ENCODE measurements around the gene PRDM16. TPM values are rescaled to one million over a fixed set of nuclear protein-coding genes. Genes with fewer than 3 reads are reported as not detected.

Gene PRDM16
- total and polyA plus RNA-seq, 2 experiments from 2014 or later: 41.8 to 55.8 TPM

DNA sequence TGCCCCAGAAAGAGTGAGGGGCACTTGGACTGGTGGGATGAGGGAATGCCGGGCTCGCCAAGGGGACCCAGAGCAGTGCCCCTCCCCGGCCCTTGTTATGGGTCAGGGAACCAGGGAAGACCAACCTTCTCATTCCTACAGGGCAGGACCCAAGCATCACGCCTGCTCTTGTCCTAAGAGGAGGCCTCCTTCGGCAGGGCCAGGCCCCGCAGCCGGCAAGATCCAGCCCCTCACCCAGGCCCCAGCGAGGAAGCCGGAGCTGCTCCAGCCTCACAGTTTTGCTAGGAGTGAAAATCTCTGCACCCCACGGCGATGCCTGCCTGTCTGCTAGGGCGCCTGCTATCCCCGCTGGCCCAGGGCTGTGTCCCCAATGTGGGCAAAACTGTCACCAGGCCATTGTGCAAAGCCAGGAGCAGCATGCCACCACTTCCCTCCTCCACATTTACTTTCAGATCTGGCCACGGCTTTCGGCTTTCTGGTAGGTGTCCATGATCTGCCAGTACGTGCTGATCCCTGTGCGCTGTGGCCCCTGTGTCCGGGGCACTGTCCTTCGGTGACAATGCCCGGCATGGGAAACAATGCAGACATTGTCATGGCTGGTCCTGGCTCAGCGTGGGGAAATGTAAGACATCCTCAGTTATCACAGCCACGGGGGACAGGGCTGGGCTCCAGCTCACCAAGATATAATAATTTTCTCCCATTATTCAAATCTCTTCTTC is 38.2 kb upstream of the PRDM16 start:
- Histone ChIP-seq H3K36me3 (no peaks in the 10 kb centered on the region), H3K9me3 (ENCODE audit: low read depth) (no peaks in the 10 kb centered on the region), H3K27me3 (no peaks in the 10 kb centered on the region), H3K4me3 (no peak overlapping the region), H3K27ac (no peak overlapping the region), H3K4me1 (ENCODE audit: low read depth) (no peaks in the 10 kb centered on the region)
- TF ChIP-seq, protein P1, sequence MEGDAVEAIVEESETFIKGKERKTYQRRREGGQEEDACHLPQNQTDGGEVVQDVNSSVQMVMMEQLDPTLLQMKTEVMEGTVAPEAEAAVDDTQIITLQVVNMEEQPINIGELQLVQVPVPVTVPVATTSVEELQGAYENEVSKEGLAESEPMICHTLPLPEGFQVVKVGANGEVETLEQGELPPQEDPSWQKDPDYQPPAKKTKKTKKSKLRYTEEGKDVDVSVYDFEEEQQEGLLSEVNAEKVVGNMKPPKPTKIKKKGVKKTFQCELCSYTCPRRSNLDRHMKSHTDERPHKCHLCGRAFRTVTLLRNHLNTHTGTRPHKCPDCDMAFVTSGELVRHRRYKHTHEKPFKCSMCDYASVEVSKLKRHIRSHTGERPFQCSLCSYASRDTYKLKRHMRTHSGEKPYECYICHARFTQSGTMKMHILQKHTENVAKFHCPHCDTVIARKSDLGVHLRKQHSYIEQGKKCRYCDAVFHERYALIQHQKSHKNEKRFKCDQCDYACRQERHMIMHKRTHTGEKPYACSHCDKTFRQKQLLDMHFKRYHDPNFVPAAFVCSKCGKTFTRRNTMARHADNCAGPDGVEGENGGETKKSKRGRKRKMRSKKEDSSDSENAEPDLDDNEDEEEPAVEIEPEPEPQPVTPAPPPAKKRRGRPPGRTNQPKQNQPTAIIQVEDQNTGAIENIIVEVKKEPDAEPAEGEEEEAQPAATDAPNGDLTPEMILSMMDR (IDR thresholded peaks at IDR 0.05; ENCODE audit: low read depth, low read length): no peak
- DNase-seq (ENCODE audit: low read depth in 1 of 2, low spot score in 1 of 2): no peak

DNA sequence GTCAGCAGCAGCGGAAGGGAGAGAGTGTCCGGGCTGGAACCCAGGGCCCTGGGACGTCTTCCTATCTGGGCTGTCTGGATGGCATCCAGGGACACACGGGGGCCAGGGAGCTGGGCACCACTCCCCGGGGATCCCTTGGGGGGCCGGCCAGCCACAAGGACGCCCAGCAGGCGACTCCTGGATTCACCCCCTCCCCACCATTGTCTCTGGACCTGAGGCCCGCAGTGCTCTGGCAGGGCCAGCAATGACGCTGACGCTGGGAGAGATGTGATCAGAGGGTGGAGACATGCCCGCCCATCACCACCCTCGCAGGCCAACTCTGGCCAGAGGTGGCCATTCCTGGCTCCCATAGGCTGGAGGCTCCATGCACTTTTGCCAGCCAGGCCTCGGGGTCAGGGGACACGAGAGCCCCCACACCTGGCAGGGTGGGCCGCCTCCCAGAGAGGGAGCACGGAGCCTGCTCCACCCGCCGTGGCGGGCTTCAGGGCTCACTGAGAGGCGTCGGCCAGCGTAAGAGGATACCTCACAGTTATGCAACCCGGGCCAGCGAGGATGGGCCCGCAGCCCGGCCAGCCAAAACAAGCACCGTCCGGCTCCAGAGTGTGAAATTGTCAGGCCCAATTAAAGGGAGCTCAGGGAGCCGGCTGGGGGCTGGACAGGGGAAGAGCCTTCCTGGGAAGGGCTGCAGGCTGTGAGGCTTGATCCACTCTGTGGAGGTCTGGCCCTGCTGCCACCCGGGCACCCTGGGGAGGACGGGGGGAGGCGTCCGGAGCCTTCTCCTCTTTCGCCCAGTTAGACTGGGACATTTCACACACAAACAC is 37.4 kb upstream of the PRDM16 start:
- Histone ChIP-seq H3K36me3 (no peaks in the 10 kb centered on the region), H3K27ac (no peak overlapping the region), H3K27me3 (no peaks in the 10 kb centered on the region), H3K4me1 (ENCODE audit: low read depth) (no peaks in the 10 kb centered on the region), H3K9me3 (ENCODE audit: low read depth) (no peaks in the 10 kb centered on the region), H3K4me3 (no peak overlapping the region)
- DNase-seq (ENCODE audit: low read depth in 1 of 2, low spot score in 1 of 2): no peak
- TF ChIP-seq, protein P1 (IDR thresholded peaks at IDR 0.05; ENCODE audit: low read depth, low read length): no peak

DNA sequence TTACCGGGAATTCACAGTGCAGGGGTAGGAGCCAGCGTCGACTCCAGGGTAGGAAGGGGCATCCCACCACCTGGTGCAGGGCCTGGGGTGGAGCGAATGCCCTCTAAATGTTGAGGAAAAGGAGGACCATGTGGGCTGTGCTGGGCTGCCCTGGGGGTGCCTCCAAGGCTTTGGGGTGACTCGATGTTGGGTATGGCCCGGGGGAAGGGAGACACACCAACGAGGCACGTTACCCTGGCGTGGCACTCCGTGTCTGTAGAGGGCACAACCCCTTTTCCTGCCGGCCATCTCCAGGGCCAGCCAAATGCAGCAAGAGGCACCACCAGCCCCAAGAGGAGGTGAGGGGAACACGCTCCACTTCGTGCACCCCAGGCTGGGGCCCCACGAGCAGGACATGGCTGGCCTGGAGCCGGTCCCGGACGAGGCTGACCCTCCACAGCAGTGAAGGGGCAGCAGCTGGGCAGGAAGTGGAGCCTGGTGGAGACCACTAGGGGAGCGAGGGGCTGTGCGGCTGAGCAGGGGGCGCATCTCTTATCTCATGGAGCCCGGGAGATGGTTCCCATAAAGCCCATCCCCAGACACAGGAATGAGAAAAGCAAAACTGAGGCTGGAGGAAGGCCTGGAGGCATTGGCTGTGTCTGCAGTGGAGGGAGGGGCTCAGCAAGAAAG is 36.5 kb upstream of the PRDM16 start:
- Histone ChIP-seq H3K27ac (no peak overlapping the region), H3K36me3 (no peaks in the 10 kb centered on the region), H3K4me1 (ENCODE audit: low read depth) (no peaks in the 10 kb centered on the region), H3K9me3 (ENCODE audit: low read depth) (no peaks in the 10 kb centered on the region), H3K4me3 (no peak overlapping the region), H3K27me3 (no peaks in the 10 kb centered on the region)
- TF ChIP-seq, protein P1 (IDR thresholded peaks at IDR 0.05; ENCODE audit: low read depth, low read length): no peak
- no peak for DNase-seq (ENCODE audit: low read depth in 1 of 2, low spot score in 1 of 2)

DNA sequence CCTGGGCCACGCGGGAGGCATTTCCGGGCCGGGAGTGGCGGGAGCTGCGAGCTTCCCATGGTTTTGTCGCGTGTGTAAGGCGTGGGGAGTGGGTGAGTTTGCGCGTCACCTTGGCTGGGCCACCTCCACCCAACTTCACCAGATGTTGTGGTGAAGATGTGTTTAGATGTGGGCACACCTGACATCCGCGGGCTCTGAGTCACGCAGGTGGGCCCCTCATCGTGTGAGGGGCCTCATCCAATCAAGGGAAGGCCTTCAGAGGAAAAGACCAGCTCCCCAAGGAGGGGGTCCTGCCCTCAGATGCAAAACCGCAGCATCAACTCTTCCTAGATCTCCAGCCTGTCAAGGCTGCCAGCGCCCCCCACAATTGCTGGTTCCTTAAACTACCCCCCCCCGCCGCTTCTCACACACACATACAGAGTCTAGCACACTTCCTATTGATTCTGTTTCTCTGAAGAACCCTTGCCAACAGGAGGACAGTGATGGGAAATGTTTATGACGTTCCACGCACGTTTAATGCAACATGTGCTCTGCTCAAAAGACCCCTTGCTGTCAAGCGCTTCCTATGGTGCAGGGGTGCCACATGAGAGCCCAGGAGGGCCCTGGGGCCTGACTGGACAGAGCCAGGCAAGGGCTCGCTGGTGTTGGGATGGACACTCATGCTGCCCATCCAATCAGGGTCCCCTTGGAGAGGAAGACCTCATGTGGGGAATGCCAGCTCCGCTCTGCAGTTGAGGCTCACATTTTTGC is 35.8 kb upstream of the PRDM16 start:
- no peaks in the 10 kb centered on the region for H3K4me1 ChIP-seq (ENCODE audit: low read depth)
- DNase-seq (ENCODE audit: low read depth in 1 of 2, low spot score in 1 of 2): no peak
- TF ChIP-seq, protein P1 (IDR thresholded peaks at IDR 0.05; ENCODE audit: low read depth, low read length): no peak
- no peak overlapping the region for H3K4me3 ChIP-seq
- H3K27ac ChIP-seq: no peak overlapping the region
- H3K27me3 ChIP-seq: no peaks in the 10 kb centered on the region
- H3K36me3 ChIP-seq: no peaks in the 10 kb centered on the region
- no peaks in the 10 kb centered on the region for H3K9me3 ChIP-seq (ENCODE audit: low read depth)

DNA sequence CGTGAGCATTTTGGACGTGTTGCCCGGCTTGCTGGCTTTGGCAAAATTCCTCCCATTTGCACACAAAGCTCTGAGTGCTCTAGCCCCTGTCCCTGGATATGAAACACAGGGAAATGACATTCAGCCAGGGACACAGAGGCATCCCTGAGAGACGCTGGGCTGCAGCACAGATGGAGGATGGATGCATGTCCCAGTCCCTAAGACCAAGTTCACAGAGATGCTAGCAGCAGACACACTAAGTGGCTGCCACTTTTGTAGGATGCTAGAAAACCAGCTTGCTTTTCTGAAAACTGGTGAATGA is 35.3 kb upstream of the PRDM16 start:
- TF ChIP-seq, protein P1 (IDR thresholded peaks at IDR 0.05; ENCODE audit: low read depth, low read length): no peak
- Histone ChIP-seq H3K4me1 (ENCODE audit: low read depth) (no peaks in the 10 kb centered on the region), H3K36me3 (no peaks in the 10 kb centered on the region), H3K27me3 (no peaks in the 10 kb centered on the region), H3K27ac (no peak overlapping the region), H3K9me3 (ENCODE audit: low read depth) (no peaks in the 10 kb centered on the region), H3K4me3 (no peak overlapping the region)
- no peak for DNase-seq (ENCODE audit: low read depth in 1 of 2, low spot score in 1 of 2)

All from cardiac muscle cell (in vitro differentiated cells and primary cell).